SW 1271 (cell line): Measurements from ENCODE around the gene SULT1C2.
"Not testable (repeated sequence)": the region's sequence is repeated elsewhere in the genome, so short reads cannot be mapped to it uniquely, and the experiment has no call there.

Source experiments
- DNase-seq, 2 experiments: peaks; one replicate each; lab custom pipeline; 2025; lab: John Stamatoyannopoulos, UW

Gene SULT1C2

GRCh38 chr2:108288534-108289106, at the start of gene SULT1C2:
Gene SULT1C2, plus strand, starts transcription at chr2:108288895. Its CDS starts 4,773 bp downstream, at chr2:108293668.
- DNase-seq: no peak

- DNase-seq: no peak
Observed at GRCh38 chr2:108239786-108240185, 48.9 kb upstream of the SULT1C2 start, which contains the start of gene SULT1C3. Gene SULT1C3, plus strand, starts transcription at chr2:108239968. Its CDS starts 7,227 bp downstream, at chr2:108247195.

- no peak for DNase-seq
Observed at GRCh38 chr2:108240966-108241365, 47.7 kb upstream of the SULT1C2 start.

- no peak for DNase-seq
Observed at GRCh38 chr2:108243566-108243965, 45.1 kb upstream of the SULT1C2 start.

GRCh38 chr2:108244667-108245414, 43.9 kb upstream of the SULT1C2 start:
- no peak for DNase-seq

GRCh38 chr2:108253106-108253505, 35.6 kb upstream of the SULT1C2 start:
- no peak for DNase-seq

- DNase-seq: no peak
Observed at GRCh38 chr2:108257757-108258331, 30.9 kb upstream of the SULT1C2 start.

GRCh38 chr2:108260773-108261172, 27.9 kb upstream of the SULT1C2 start:
- DNase-seq: no peak

GRCh38 chr2:108262036-108262435, 26.7 kb upstream of the SULT1C2 start:
- no peak for DNase-seq

- DNase-seq: no peak
Observed at GRCh38 chr2:108263401-108263800, 25.3 kb upstream of the SULT1C2 start.

GRCh38 chr2:108266218-108266617, 22.5 kb upstream of the SULT1C2 start:
- no peak for DNase-seq

GRCh38 chr2:108267101-108267500, 21.6 kb upstream of the SULT1C2 start:
- DNase-seq: no peak

GRCh38 chr2:108268001-108268400, 20.7 kb upstream of the SULT1C2 start:
- DNase-seq: no peak

- no peak for DNase-seq
Observed at GRCh38 chr2:108270346-108270745, 18.3 kb upstream of the SULT1C2 start.

GRCh38 chr2:108270768-108271506, 17.8 kb upstream of the SULT1C2 start:
- no peak for DNase-seq

GRCh38 chr2:108271691-108272253, 16.9 kb upstream of the SULT1C2 start:
- DNase-seq: no peak

GRCh38 chr2:108278631-108279030, 10.1 kb upstream of the SULT1C2 start:
- DNase-seq: no peak

- DNase-seq: no peak
Observed at GRCh38 chr2:108279468-108279867, 9.2 kb upstream of the SULT1C2 start.

GRCh38 chr2:108280466-108280865, 8.2 kb upstream of the SULT1C2 start:
- DNase-seq: no peak

GRCh38 chr2:108284566-108284965, 4.1 kb upstream of the SULT1C2 start:
- not testable (repeated sequence) for DNase-seq

GRCh38 chr2:108285616-108286015, 3.1 kb upstream of the SULT1C2 start:
- DNase-seq: no peak

GRCh38 chr2:108287169-108287568, 1.5 kb upstream of the SULT1C2 start:
- no peak for DNase-seq
